Mesendoderm (in vitro differentiated cells): ENCODE measurements around the gene SIRPA.
A peak's percentile ranks its signal among the peaks of the same experiment; 100 is the strongest.

ENCODE experiments used
- DNase-seq: peaks from one replicate; pipeline ENCODE4 v3.0.0; 2013
- H2AK5ac ChIP-seq: 2 replicates; pipeline ENCODE4 v1.6.1; 2013; ENCODE audit warnings: low read length, inconsistent platforms
- H2BK120ac ChIP-seq: 2 replicates; pipeline ENCODE4 v1.6.1; 2013; ENCODE audit warnings: low read depth, mild to moderate bottlenecking, low read length, moderate library complexity, mixed read lengths
- H2BK15ac ChIP-seq: replicated peaks from 2 replicates; pipeline ENCODE4 v1.6.1; 2013; ENCODE audit warnings: low read depth, mild to moderate bottlenecking, moderate library complexity
- H2BK5ac ChIP-seq: 2 replicates; pipeline ENCODE4 v1.6.1; 2013; ENCODE audit warnings: low read length, inconsistent platforms
- H3K18ac ChIP-seq: 2 replicates; pipeline ENCODE4 v1.6.1; 2013; ENCODE audit warnings: mild to moderate bottlenecking, low read length, mixed read lengths
- H3K23ac ChIP-seq: one replicate; pipeline ENCODE4 v1.6.1; 2013; ENCODE audit warnings: low read length
- H3K27ac ChIP-seq: 2 replicates; pipeline ENCODE4 v1.5.1; 2013; ENCODE audit warnings: low read depth, mild to moderate bottlenecking, inconsistent platforms, low read length, moderate library complexity
- H3K27me3 ChIP-seq: 2 replicates; pipeline ENCODE4 v1.6.1; 2013; ENCODE audit warnings: low read length, control low read depth, mild to moderate bottlenecking, inconsistent platforms; ENCODE audit not compliant: insufficient read depth, poor library complexity
- H3K36me3 ChIP-seq: 2 replicates; pipeline ENCODE4 v1.6.1; 2013; ENCODE audit warnings: low read length, inconsistent platforms; ENCODE audit not compliant: control insufficient read depth, insufficient read depth
- H3K4ac ChIP-seq: one replicate; pipeline ENCODE4 v1.6.1; 2013; ENCODE audit warnings: low read depth, mild to moderate bottlenecking, low read length, moderate library complexity
- H3K4me1 ChIP-seq: 2 replicates; pipeline ENCODE4 v1.6.1; 2013; ENCODE audit warnings: low read depth, low read length, inconsistent platforms; ENCODE audit not compliant: control insufficient read depth
- H3K4me2 ChIP-seq: 2 replicates; pipeline ENCODE4 v1.6.1; 2013; ENCODE audit warnings: low read length
- H3K4me3 ChIP-seq: 2 replicates; pipeline ENCODE4 v1.5.1; 2013; ENCODE audit warnings: mild to moderate bottlenecking, low read length
- H3K56ac ChIP-seq: one replicate; pipeline ENCODE4 v1.6.1; 2013; ENCODE audit warnings: low read length
- H3K79me1 ChIP-seq: 2 replicates; pipeline ENCODE4 v1.6.1; 2013; ENCODE audit warnings: low read length, inconsistent platforms
- H3K79me2 ChIP-seq: 2 replicates; pipeline ENCODE4 v1.6.1; 2013; ENCODE audit warnings: mild to moderate bottlenecking, low read length; ENCODE audit not compliant: control insufficient read depth, insufficient read depth
- H3K9ac ChIP-seq: 2 replicates; pipeline ENCODE4 v1.6.1; 2013; ENCODE audit warnings: low read length, inconsistent platforms
- H4K5ac ChIP-seq: one replicate; pipeline ENCODE4 v1.6.1; 2013; ENCODE audit warnings: low read length
- H4K8ac ChIP-seq: one replicate; pipeline ENCODE4 v1.6.1; 2013; ENCODE audit warnings: low read depth, mild to moderate bottlenecking, control low read depth, low read length, moderate library complexity
- WGBS: extraction: QIAGEN DNeasy Blood & Tissue Kit; methylation state at CpG from one replicate; pipeline ENCODE4 v1.1.7; 2013; ENCODE audit warnings: low lambda C conversion rate, missing lambda C conversion rate; ENCODE audit not compliant: insufficient coverage; ENCODE audit errors: extremely low coverage; 5-methylcytosine and 5-hydroxymethylcytosine counted together

The SIRPA gene

GRCh38 chr20:1885940-1886693 lies 9.1 kb upstream of the SIRPA start:
- no peak overlapping the region for H3K4me3 ChIP-seq
- no peak overlapping the region for H4K5ac ChIP-seq
- no peak overlapping the region for H2BK120ac ChIP-seq
- no peaks in the 10 kb centered on the region for H3K4me1 ChIP-seq
- no peak for DNase-seq
- H3K9ac ChIP-seq = no peak overlapping the region
- H3K4me2 ChIP-seq = no peak overlapping the region
- H2BK5ac ChIP-seq = no peak overlapping the region
- H3K79me2 ChIP-seq = no peaks in the 10 kb centered on the region
- no peaks in the 10 kb centered on the region for H3K79me1 ChIP-seq
- no peak overlapping the region for H3K27ac ChIP-seq
- no peak overlapping the region for H2BK15ac ChIP-seq
- no peaks in the 10 kb centered on the region for H3K36me3 ChIP-seq
- no CpG with 5 or more reads among the region's 9 CpGs for WGBS
- no peak overlapping the region for H4K8ac ChIP-seq
- H3K23ac ChIP-seq = no peak overlapping the region
- H3K18ac ChIP-seq = no peak overlapping the region
- no peaks in the 10 kb centered on the region for H3K27me3 ChIP-seq
- no peak overlapping the region for H2AK5ac ChIP-seq
- H3K4ac ChIP-seq = no peak overlapping the region
- H3K56ac ChIP-seq = no peak overlapping the region

GRCh38 chr20:1887321-1887720 lies 7.9 kb upstream of the SIRPA start:
- Histone ChIP-seq H3K9ac (no peak overlapping the region), H3K4me3 (no peak overlapping the region), H3K36me3 (no peaks in the 10 kb centered on the region), H3K56ac (no peak overlapping the region), H3K4ac (no peak overlapping the region), H2BK15ac (no peak overlapping the region), H2BK120ac (no peak overlapping the region), H2BK5ac (no peak overlapping the region), H3K18ac (no peak overlapping the region), H3K79me1 (no peaks in the 10 kb centered on the region), H4K5ac (no peak overlapping the region), H2AK5ac (no peak overlapping the region), H4K8ac (no peak overlapping the region), H3K23ac (no peak overlapping the region), H3K27me3 (no peaks in the 10 kb centered on the region), H3K4me2 (no peak overlapping the region), H3K27ac (no peak overlapping the region), H3K79me2 (no peaks in the 10 kb centered on the region), H3K4me1 (no peaks in the 10 kb centered on the region)
- no CpG with 5 or more reads among the region's 5 CpGs for WGBS
- no peak for DNase-seq

GRCh38 chr20:1887756-1888155 lies 7.5 kb upstream of the SIRPA start:
- Histone ChIP-seq H3K27ac (no peak overlapping the region), H3K4me2 (no peak overlapping the region), H3K79me1 (no peaks in the 10 kb centered on the region), H3K36me3 (no peaks in the 10 kb centered on the region), H2AK5ac (no peak overlapping the region), H3K4ac (no peak overlapping the region), H4K8ac (no peak overlapping the region), H4K5ac (no peak overlapping the region), H3K56ac (no peak overlapping the region), H3K79me2 (no peaks in the 10 kb centered on the region), H2BK15ac (no peak overlapping the region), H2BK5ac (no peak overlapping the region), H3K23ac (no peak overlapping the region), H3K4me3 (no peak overlapping the region), H3K18ac (no peak overlapping the region), H2BK120ac (no peak overlapping the region), H3K27me3 (no peaks in the 10 kb centered on the region), H3K9ac (no peak overlapping the region), H3K4me1 (no peaks in the 10 kb centered on the region)
- no peak for DNase-seq
- WGBS = no CpG with 5 or more reads among the region's 2 CpGs

GRCh38 chr20:1888796-1889463 lies 6.3 kb upstream of the SIRPA start:
- peak; percentile 59 for DNase-seq
- Histone ChIP-seq H4K8ac (no peak overlapping the region), H3K23ac (no peak overlapping the region), H4K5ac (no peak overlapping the region), H3K4ac (no peak overlapping the region), H2AK5ac (no peak overlapping the region), H3K27ac (no peak overlapping the region), H3K79me2 (no peaks in the 10 kb centered on the region), H2BK15ac (no peak overlapping the region), H3K36me3 (no peaks in the 10 kb centered on the region), H3K9ac (no peak overlapping the region), H3K27me3 (no peaks in the 10 kb centered on the region), H3K4me1 (no peaks in the 10 kb centered on the region), H3K4me3 (no peak overlapping the region), H3K18ac (no peak overlapping the region), H3K79me1 (no peaks in the 10 kb centered on the region), H2BK5ac (no peak overlapping the region), H2BK120ac (no peak overlapping the region), H3K4me2 (no peak overlapping the region), H3K56ac (no peak overlapping the region)
- no CpG with 5 or more reads among the region's 7 CpGs for WGBS

GRCh38 chr20:1890469-1891262 lies 4.5 kb upstream of the SIRPA start:
- Histone ChIP-seq H3K27me3 (no peaks in the 10 kb centered on the region), H3K4ac (no peak overlapping the region), H3K27ac (no peak overlapping the region), H3K23ac (no peak overlapping the region), H3K4me3 (no peak overlapping the region), H3K79me1 (no peaks in the 10 kb centered on the region), H3K56ac (no peak overlapping the region), H2BK120ac (no peak overlapping the region), H3K79me2 (no peaks in the 10 kb centered on the region), H2BK15ac (no peak overlapping the region), H3K4me2 (no peak overlapping the region), H4K5ac (no peak overlapping the region), H2AK5ac (no peak overlapping the region), H3K9ac (no peak overlapping the region), H3K18ac (no peak overlapping the region), H3K4me1 (no peaks in the 10 kb centered on the region), H2BK5ac (no peak overlapping the region), H3K36me3 (no peaks in the 10 kb centered on the region), H4K8ac (no peak overlapping the region)
- no peak for DNase-seq
- WGBS = no CpG with 5 or more reads among the region's 14 CpGs
